Activated T-helper 2 cell treated with anti-CD3 and anti-CD28 coated beads, Interferon-gamma antibody, Interleukin-2, Interleukin-4, amounts not matched to agents 10 μg/mL and 5 μg/mL and 100 μg/mL, durations not matched to agents 14 hours and 24 hours and 36 hours (primary cell): ENCODE data around the gene FUOM. TPM values are rescaled to one million over a fixed set of nuclear protein-coding genes. Genes with fewer than 3 reads are reported as not detected.
"Not testable (repeated sequence)": the region's sequence is repeated elsewhere in the genome, so short reads cannot be mapped to it uniquely, and the experiment has no call there.

ENCODE experiments used
- DNase-seq: peaks from one replicate; pipeline ENCODE4 v3.0.0; 2021; ENCODE audit warnings: low spot score
- H3K27ac Mint-ChIP-seq: one replicate; pipeline ENCODE4 v1.8.0; 2021; ENCODE audit warnings: mixed read lengths
- H3K27me3 Mint-ChIP-seq: one replicate; pipeline ENCODE4 v1.8.0; 2021; ENCODE audit warnings: low read depth, mixed read lengths
- H3K36me3 Mint-ChIP-seq: one replicate; pipeline ENCODE4 v1.8.0; 2021; ENCODE audit warnings: low read depth, mixed read lengths
- H3K4me1 Mint-ChIP-seq: one replicate; pipeline ENCODE4 v1.8.0; 2021; ENCODE audit warnings: low read depth, mixed read lengths
- H3K4me3 Mint-ChIP-seq: one replicate; pipeline ENCODE4 v1.8.0; 2021; ENCODE audit warnings: low read depth, mild to moderate bottlenecking, moderate library complexity, mixed read lengths
- H3K9me3 Mint-ChIP-seq: one replicate; pipeline ENCODE4 v1.8.0; 2021; ENCODE audit warnings: mixed read lengths
- intact Hi-C: fragments of 100-400 bp; cut with micrococcal nuclease; formaldehyde crosslinking; loops from one replicate; pipeline ENCODE4 v1.15.1; 2023
- total RNA-seq: library from RNA; stranded (reverse); gene quantifications from 2 replicates; pipeline ENCODE4 v1.2.3, GENCODE V29; 2022

Gene FUOM
- total RNA-seq, 1 donor from 2014 or later = 45.7 TPM

GRCh38 chr10:133372507-133372906, 14.7 kb upstream of the FUOM start:
- Mint-ChIP-seq H3K4me1 (peaks cover 9% of the 10 kb centered on the region), H3K4me3 (peak overlapping the region; percentile 82), H3K27me3 (peaks cover 5% of the 10 kb centered on the region), H3K9me3 (no peaks in the 10 kb centered on the region), H3K27ac (no peak overlapping the region), H3K36me3 (peaks cover 22% of the 10 kb centered on the region)
- no peak for DNase-seq
- intact Hi-C loops = no loop called here

GRCh38 chr10:133370030-133370786, 12.4 kb upstream of the FUOM start:
- Mint-ChIP-seq H3K27ac (no peak overlapping the region), H3K36me3 (peaks cover 22% of the 10 kb centered on the region), H3K4me3 (peak overlapping the region; percentile 30), H3K4me1 (peaks cover 9% of the 10 kb centered on the region), H3K27me3 (peaks cover 1% of the 10 kb centered on the region), H3K9me3 (no peaks in the 10 kb centered on the region)
- intact Hi-C loops = no loop called here
- no peak for DNase-seq

- DNase-seq = no peak
- no peaks in the 10 kb centered on the region for H3K27me3 Mint-ChIP-seq
- no peaks in the 10 kb centered on the region for H3K9me3 Mint-ChIP-seq
- no peak overlapping the region for H3K27ac Mint-ChIP-seq
- peaks cover 30% of the 10 kb centered on the region for H3K36me3 Mint-ChIP-seq
- peaks cover 6% of the 10 kb centered on the region for H3K4me1 Mint-ChIP-seq
- intact Hi-C loops = no loop called here
- no peak overlapping the region for H3K4me3 Mint-ChIP-seq
Measured at GRCh38 chr10:133368153-133368552, 10.3 kb upstream of the FUOM start.

GRCh38 chr10:133367461-133367860, 9.6 kb upstream of the FUOM start:
- intact Hi-C loops, H3K4me1 Mint-ChIP-seq, H3K9me3 Mint-ChIP-seq, H3K4me3 Mint-ChIP-seq, H3K27ac Mint-ChIP-seq, H3K27me3 Mint-ChIP-seq, DNase-seq: not testable (repeated sequence)
- peaks cover 34% of the 10 kb centered on the region for H3K36me3 Mint-ChIP-seq

- Mint-ChIP-seq H3K4me3 (no peak overlapping the region), H3K9me3 (no peaks in the 10 kb centered on the region), H3K36me3 (peaks cover 40% of the 10 kb centered on the region), H3K27me3 (no peaks in the 10 kb centered on the region), H3K27ac (no peak overlapping the region), H3K4me1 (peaks cover 8% of the 10 kb centered on the region)
- intact Hi-C loops = no loop called here
- DNase-seq = no peak
Measured at GRCh38 chr10:133366751-133367150, 8.9 kb upstream of the FUOM start.

GRCh38 chr10:133366130-133366478, 8.3 kb upstream of the FUOM start:
- peaks cover 6% of the 10 kb centered on the region for H3K4me1 Mint-ChIP-seq
- H3K27ac Mint-ChIP-seq = no peak overlapping the region
- H3K27me3 Mint-ChIP-seq = no peaks in the 10 kb centered on the region
- no peak for DNase-seq
- no peaks in the 10 kb centered on the region for H3K9me3 Mint-ChIP-seq
- H3K4me3 Mint-ChIP-seq = no peak overlapping the region
- intact Hi-C loops = no loop called here
- H3K36me3 Mint-ChIP-seq = peaks cover 41% of the 10 kb centered on the region

- Mint-ChIP-seq H3K27me3 (no peaks in the 10 kb centered on the region), H3K27ac (no peak overlapping the region), H3K4me1 (peaks cover 6% of the 10 kb centered on the region), H3K9me3 (no peaks in the 10 kb centered on the region), H3K4me3 (no peak overlapping the region), H3K36me3 (peaks cover 41% of the 10 kb centered on the region)
- no peak for DNase-seq
- intact Hi-C loops = no loop called here
Measured at GRCh38 chr10:133365461-133366129, 7.8 kb upstream of the FUOM start.

- no peak for DNase-seq
- H3K27ac Mint-ChIP-seq = no peak overlapping the region
- no peak overlapping the region for H3K4me3 Mint-ChIP-seq
- peaks cover 6% of the 10 kb centered on the region for H3K4me1 Mint-ChIP-seq
- H3K27me3 Mint-ChIP-seq = no peaks in the 10 kb centered on the region
- peaks cover 33% of the 10 kb centered on the region for H3K36me3 Mint-ChIP-seq
- H3K9me3 Mint-ChIP-seq = no peaks in the 10 kb centered on the region
- intact Hi-C loops = no loop called here
Measured at GRCh38 chr10:133364645-133365431, 7.0 kb upstream of the FUOM start.

- H3K4me1 Mint-ChIP-seq = peaks cover 6% of the 10 kb centered on the region
- intact Hi-C loops = no loop called here
- no peak overlapping the region for H3K27ac Mint-ChIP-seq
- H3K27me3 Mint-ChIP-seq = no peaks in the 10 kb centered on the region
- H3K4me3 Mint-ChIP-seq = no peak overlapping the region
- peaks cover 22% of the 10 kb centered on the region for H3K36me3 Mint-ChIP-seq
- no peak for DNase-seq
- no peaks in the 10 kb centered on the region for H3K9me3 Mint-ChIP-seq
Measured at GRCh38 chr10:133362846-133363245, 5.0 kb upstream of the FUOM start.

GRCh38 chr10:133361773-133362441, 4.1 kb upstream of the FUOM start:
- no peaks in the 10 kb centered on the region for H3K9me3 Mint-ChIP-seq
- DNase-seq = no peak
- no peak overlapping the region for H3K27ac Mint-ChIP-seq
- intact Hi-C loops = no loop called here
- peaks cover 19% of the 10 kb centered on the region for H3K36me3 Mint-ChIP-seq
- no peaks in the 10 kb centered on the region for H3K27me3 Mint-ChIP-seq
- peaks cover 6% of the 10 kb centered on the region for H3K4me1 Mint-ChIP-seq
- H3K4me3 Mint-ChIP-seq = no peak overlapping the region

GRCh38 chr10:133361227-133361626, 3.4 kb upstream of the FUOM start:
- no peak overlapping the region for H3K4me3 Mint-ChIP-seq

GRCh38 chr10:133359972-133360610, 2.3 kb upstream of the FUOM start:
- no peaks in the 10 kb centered on the region for H3K27me3 Mint-ChIP-seq
- peaks cover 24% of the 10 kb centered on the region for H3K36me3 Mint-ChIP-seq
- H3K9me3 Mint-ChIP-seq = no peaks in the 10 kb centered on the region
- intact Hi-C loops = loop anchor here (5.0 kb wide), 1 partner anchor 53 kb away; the partner anchor contains the start of genes TUBGCP2 and ZNF511
- no peak overlapping the region for H3K27ac Mint-ChIP-seq
- DNase-seq = no peak
- no peak overlapping the region for H3K4me3 Mint-ChIP-seq
- peaks cover 6% of the 10 kb centered on the region for H3K4me1 Mint-ChIP-seq

More at GRCh38 chr10:133361227-133361626, 3.4 kb upstream of the FUOM start:
- Mint-ChIP-seq H3K9me3 (no peaks in the 10 kb centered on the region), H3K27ac (no peak overlapping the region), H3K4me1 (peaks cover 6% of the 10 kb centered on the region), H3K27me3 (no peaks in the 10 kb centered on the region), H3K36me3 (peaks cover 20% of the 10 kb centered on the region)
- DNase-seq = no peak
- intact Hi-C loops = no loop called here
